ENCODE results near the gene TCF21.
"Not testable (repeated sequence)": the region's sequence is repeated elsewhere in the genome, so short reads cannot be mapped to it uniquely, and the experiment has no call there.

The TCF21 gene

GRCh38 chr6:133936352-133936751, 47.4 kb downstream of the TCF21 start:
- not testable (repeated sequence) for DNase-seq

GRCh38 chr6:133937909-133938308, 49.0 kb downstream of the TCF21 start:
- DNase-seq = no peak

GRCh38 chr6:133938533-133938932, 49.6 kb downstream of the TCF21 start:
- DNase-seq = no peak

- DNase-seq = no peak
Observed at GRCh38 chr6:133939778-133940667, 51.1 kb downstream of the TCF21 start.

Data from GOT3 (cell line).